A549 (cell line): ENCODE data around the gene CYP2S1. TPM values are rescaled to one million over a fixed set of nuclear protein-coding genes. Genes with fewer than 3 reads are reported as not detected.

ENCODE experiments used
- ATAC-seq, 2 experiments: fragments of 200-7000 bp in 1 of 2; fragments of >200 bp in 1 of 2; cut with Nextera tagmentation in 1 of 2; cut with Tn5 transposase in 1 of 2; 3 replicates each; pipeline versions ENCODE4 v1.8.0 to v1.9.1; 2018 to 2020; ENCODE audit warnings: mild to moderate bottlenecking in 1 of 2, moderate library complexity in 1 of 2
- CTCF ChIA-PET: fragments of 300-600 bp; sonication (Branson Sonifier 250); formaldehyde crosslinking; extraction: SDS; loops from one replicate; lab custom pipeline; 2021; ENCODE audit warnings: antibody characterized with exemption, inconsistent platforms; lab: Yijun Ruan, JAX
- POLR2A ChIA-PET: fragments of 350-600 bp; formaldehyde crosslinking; extraction: SDS; loops from one replicate; lab custom pipeline; 2021; ENCODE audit warnings: antibody characterized with exemption, inconsistent platforms; lab: Yijun Ruan, JAX
- DNase-seq, 2 experiments: peaks; one replicate each; pipeline versions ENCODE4 v3.0.0 to v3.0.0-alpha.2; 2011 to 2016; ENCODE audit warnings: low read depth in 1 of 2, low spot score in 1 of 2
- FAIRE-seq: peaks from 2 replicates; lab custom pipeline; 2011; peaks lifted over from hg19 to GRCh38; lab: Jason Lieb, UNC
- H3K27ac ChIP-seq, 2 experiments: fragments of >200 bp; sonication (Bioruptor Twin); formaldehyde crosslinking; 3 replicates each; pipeline ENCODE4 v1.5.1; 2016 to 2017
- H3K4me1 ChIP-seq: fragments of >200 bp; sonication (Bioruptor Twin); formaldehyde crosslinking; 3 replicates; pipeline ENCODE4 v1.6.1; 2016
- H3K4me2 ChIP-seq: fragments of >200 bp; sonication (Bioruptor Twin); formaldehyde crosslinking; 3 replicates; pipeline ENCODE4 v1.6.1; 2016
- H3K4me3 ChIP-seq: fragments of >200 bp; sonication (Bioruptor Twin); formaldehyde crosslinking; 3 replicates; pipeline ENCODE4 v1.5.1; 2016
- H3K9me3 ChIP-seq: fragments of >200 bp; sonication (Bioruptor Twin); formaldehyde crosslinking; 3 replicates; pipeline ENCODE4 v1.6.1; 2016
- CBX2 ChIP-seq: fragments of 200-600 bp; sonication (generic); IDR thresholded peaks from 2 replicates; pipeline ENCODE4 v1.6.1; 2016; ENCODE audit warnings: low read depth, mild to moderate bottlenecking, borderline replicate concordance
- CTCF ChIP-seq: fragments of >200 bp; sonication (Bioruptor Twin); formaldehyde crosslinking; IDR thresholded peaks from 3 replicates; pipeline ENCODE4 v1.5.1; 2016
- EP300 ChIP-seq, 2 experiments: fragments of >200 bp; sonication (Bioruptor Twin); formaldehyde crosslinking; IDR thresholded peaks; 2 replicates in 1 of 2; 3 replicates in 1 of 2; pipeline ENCODE4 v1.6.1; 2016 to 2017
- FOSL2 ChIP-seq, 2 experiments: fragments of 450-650 bp in 1 of 2; fragments of >200 bp in 1 of 2; sonication (Bioruptor Twin) in 1 of 2; formaldehyde crosslinking; IDR thresholded peaks; 2 replicates each; pipeline versions ENCODE4 v1.5.0 to v1.6.1; 2016 to 2020; ENCODE audit warnings: mild to moderate bottlenecking in 1 of 2, moderate library complexity in 1 of 2
- HEYL ChIP-seq: fragments of 250-450 bp; sonication (Bioruptor Pico); IDR thresholded peaks from 2 replicates; pipeline ENCODE4 v1.8.0; 2021; ENCODE audit warnings: mild to moderate bottlenecking, moderate library complexity
- JUNB ChIP-seq: fragments of >200 bp; sonication (Bioruptor Twin); formaldehyde crosslinking; IDR thresholded peaks from 2 replicates; pipeline ENCODE4 v1.6.1; 2016
- MAZ ChIP-seq: fragments of 150-350 bp; IDR thresholded peaks from 2 replicates; pipeline ENCODE4 v1.6.1; 2014; ENCODE audit warnings: antibody characterized with exemption, low read depth, low read length, borderline replicate concordance
- MYC ChIP-seq: IDR thresholded peaks from 2 replicates; pipeline ENCODE4 v1.6.1; 2012; ENCODE audit warnings: mild to moderate bottlenecking, inconsistent platforms, low read length, improper control_type of control experiment, borderline replicate concordance
- PBX3 ChIP-seq: IDR thresholded peaks from 2 replicates; pipeline ENCODE4 v1.6.1; 2012
- POLR2A ChIP-seq: IDR thresholded peaks from 2 replicates; pipeline ENCODE4 v1.6.1; 2012; ENCODE audit warnings: mild to moderate bottlenecking, low read length
- REST ChIP-seq: fragments of 200-600 bp; sonication (generic); IDR thresholded peaks from 2 replicates; pipeline ENCODE4 v1.6.1; 2016; ENCODE audit warnings: antibody characterized with exemption, mild to moderate bottlenecking, moderate library complexity
- SMC3 ChIP-seq: fragments of >200 bp; sonication (Bioruptor Twin); formaldehyde crosslinking; IDR thresholded peaks from 3 replicates; pipeline ENCODE4 v1.6.1; 2018; ENCODE audit warnings: inconsistent platforms
- ZC3H11A ChIP-seq: fragments of 450-650 bp; IDR thresholded peaks from 2 replicates; pipeline ENCODE4 v1.6.1; 2014; ENCODE audit warnings: antibody characterized with exemption, mild to moderate bottlenecking
- ZFP36 ChIP-seq: fragments of 450-650 bp; IDR thresholded peaks from 2 replicates; pipeline ENCODE4 v1.6.1; 2014; ENCODE audit warnings: borderline replicate concordance; ENCODE audit not compliant: partially characterized antibody
- ZNF302 ChIP-seq: fragments of 250-450 bp; sonication (Bioruptor Pico); IDR thresholded peaks from 2 replicates; pipeline ENCODE4 v1.9.0; 2021; ENCODE audit warnings: inconsistent platforms, mild to moderate bottlenecking, moderate library complexity
- WGBS: methylation state at CpG from one replicate; pipeline ENCODE4 v1.1.6; 2017; ENCODE audit errors: missing lambda C conversion rate; 5-methylcytosine and 5-hydroxymethylcytosine counted together
- polyA plus RNA-seq, 4 experiments: library from polyadenylated mRNA; depleted of rRNA in 3 of 4; stranded (reverse); fragments of >200 nt; fragmentation: RNase III in 1 of 4; extraction: RNeasy Plus Mini Kit Qiagen cat#74134 plus additional on column Dnase treatment in 1 of 4; gene quantifications; 2 replicates in 3 of 4; 3 replicates in 1 of 4; pipeline ENCODE4 v1.2.3, GENCODE V29; 2011 to 2017
- TF ChIP-seq, protein P1 (sequence below): fragments of 150-350 bp; IDR thresholded peaks from 2 replicates; pipeline ENCODE4 v1.6.1; 2014; ENCODE audit warnings: low read depth, mild to moderate bottlenecking, low read length

The CYP2S1 gene
- polyA plus RNA-seq, 2 of the 4 experiments (the other 2 are of a cell fraction), result 8.6 to 28.1 TPM

- H3K27ac ChIP-seq, result no peak overlapping the region
- no peak for FAIRE-seq
- no peak overlapping the region for H3K4me2 ChIP-seq
- H3K9me3 ChIP-seq, result no peaks in the 10 kb centered on the region
- no peak for DNase-seq
- 95% methylated on average over 6 of the region's 6 CpGs for WGBS
- CTCF ChIA-PET, result interaction anchor here (1.0 to 27.6 kb wide), 7 partner anchors 6 to 55 kb away, joined by 3 to 1023 read pairs (median 11); partner anchors contain the start of genes AXL, CYP2S1 and HNRNPUL1
- TF ChIP-seq ZFP36, result peak; percentile 56
- TF ChIP-seq CBX2, result no peak
- no peak for TF ChIP-seq HEYL (CRISPR knock-in tag)
- no peaks in the 10 kb centered on the region for H3K4me1 ChIP-seq
- ATAC-seq, result no peak; a peak in 1 of 6 replicates
- POLR2A ChIA-PET, result no interaction called here
- H3K4me3 ChIP-seq, result no peak overlapping the region
These were observed 60.6 kb downstream of the CYP2S1 start for GRCh38 chr19:41253660-41254059.

DNA sequence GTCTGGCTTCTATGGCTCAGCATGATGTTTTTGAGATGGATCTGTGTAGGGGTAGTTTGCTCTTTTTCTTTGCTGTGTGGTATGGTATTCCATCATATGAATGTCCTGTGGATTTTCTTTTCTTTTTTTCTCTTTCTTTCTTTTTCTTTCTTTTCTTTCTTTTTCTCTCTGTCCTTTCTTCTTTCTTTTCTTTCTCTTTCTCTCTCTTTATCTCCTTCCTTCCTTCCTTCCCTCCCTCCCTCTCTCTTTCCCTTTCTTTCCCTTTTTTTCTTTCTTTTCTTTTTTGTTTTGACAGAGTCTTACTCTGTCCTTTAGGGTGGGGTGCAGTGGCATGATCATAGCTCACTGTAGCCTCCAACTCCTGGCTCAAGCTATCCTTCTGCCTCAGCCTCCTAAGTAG is 62.2 kb downstream of the CYP2S1 start:
- Histone ChIP-seq H3K4me2 (no peak overlapping the region), H3K4me1 (no peaks in the 10 kb centered on the region), H3K27ac (no peak overlapping the region), H3K4me3 (no peak overlapping the region)
- CTCF ChIA-PET, result interaction anchor here (0.6 to 27.6 kb wide), 11 partner anchors 7 to 592 kb away, joined by 3 to 1023 read pairs (median 5); partner anchors contain the start of genes AXL and CYP2S1
- FAIRE-seq, result peak; percentile 93
- no peak for TF ChIP-seq SMC3
- no peak for TF ChIP-seq EP300 (IDR thresholded peaks at IDR 0.05)
- TF ChIP-seq FOSL2 (IDR thresholded peaks at IDR 0.05), result no peak
- TF ChIP-seq FOSL2 (CRISPR knock-in tag; IDR thresholded peaks at IDR 0.05), result no peak
- no peak for TF ChIP-seq MYC
- no peak for TF ChIP-seq ZNF302 (CRISPR knock-in tag)
- TF ChIP-seq CTCF, result no peak
- TF ChIP-seq, protein P1, sequence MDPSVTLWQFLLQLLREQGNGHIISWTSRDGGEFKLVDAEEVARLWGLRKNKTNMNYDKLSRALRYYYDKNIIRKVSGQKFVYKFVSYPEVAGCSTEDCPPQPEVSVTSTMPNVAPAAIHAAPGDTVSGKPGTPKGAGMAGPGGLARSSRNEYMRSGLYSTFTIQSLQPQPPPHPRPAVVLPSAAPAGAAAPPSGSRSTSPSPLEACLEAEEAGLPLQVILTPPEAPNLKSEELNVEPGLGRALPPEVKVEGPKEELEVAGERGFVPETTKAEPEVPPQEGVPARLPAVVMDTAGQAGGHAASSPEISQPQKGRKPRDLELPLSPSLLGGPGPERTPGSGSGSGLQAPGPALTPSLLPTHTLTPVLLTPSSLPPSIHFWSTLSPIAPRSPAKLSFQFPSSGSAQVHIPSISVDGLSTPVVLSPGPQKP, result no peak
- no peak for TF ChIP-seq ZC3H11A
- no peak for TF ChIP-seq PBX3
- TF ChIP-seq REST, result no peak
- no peak for TF ChIP-seq MAZ
- TF ChIP-seq POLR2A, result no peak
- no peak for TF ChIP-seq JUNB
- no peak for TF ChIP-seq ZFP36
- TF ChIP-seq, all 56 proteins: peak for 0
- no peak for ATAC-seq
- no peaks in the 10 kb centered on the region for H3K9me3 ChIP-seq
- POLR2A ChIA-PET, result interaction anchor here (0.6 to 1.2 kb wide), 3 partner anchors 10 to 105 kb away, joined by 3 to 4 read pairs (median 3); no protein-coding TSS in a partner anchor
- DNase-seq, result no peak

Other genes starting within 250 kb of the CYP2S1 start
- 0.04 TPM in 1 of 2 replicates, not detected in the other for gene CYP2B6, start 201.9 kb upstream of the CYP2S1 start, polyA plus RNA-seq (2011; rRNA removed)
- not detected in 3 replicates for gene CYP2B6, start 201.9 kb upstream of the CYP2S1 start, polyA plus RNA-seq (2017; fragmentation: RNase III; extraction: RNeasy Plus Mini Kit Qiagen cat#74134 plus additional on column Dnase treatment)
- gene CYP2A13, start 104.8 kb upstream of the CYP2S1 start, polyA plus RNA-seq (2011; rRNA removed), result not detected in 2 replicates
- gene CYP2A13, start 104.8 kb upstream of the CYP2S1 start, polyA plus RNA-seq (2017; fragmentation: RNase III; extraction: RNeasy Plus Mini Kit Qiagen cat#74134 plus additional on column Dnase treatment), result not detected in 3 replicates
- gene CYP2F1, start 78.8 kb upstream of the CYP2S1 start, polyA plus RNA-seq (2011; rRNA removed), result not detected in 2 replicates
- gene CYP2F1, start 78.8 kb upstream of the CYP2S1 start, polyA plus RNA-seq (2017; fragmentation: RNase III; extraction: RNeasy Plus Mini Kit Qiagen cat#74134 plus additional on column Dnase treatment), result not detected in 3 replicates
- gene AXL, start 26.0 kb downstream of the CYP2S1 start, polyA plus RNA-seq (2011; rRNA removed), result 60.1 and 60.3 TPM in 2 replicates
- gene AXL, start 26.0 kb downstream of the CYP2S1 start, polyA plus RNA-seq (2017; fragmentation: RNase III; extraction: RNeasy Plus Mini Kit Qiagen cat#74134 plus additional on column Dnase treatment), result 45.4 to 69.4 TPM (median 47.8 TPM) in 3 replicates
- 89.5 and 117 TPM in 2 replicates for gene HNRNPUL1, start 71.2 kb downstream of the CYP2S1 start, polyA plus RNA-seq (2011; rRNA removed)
- 272 to 278 TPM (median 273 TPM) in 3 replicates for gene HNRNPUL1, start 71.2 kb downstream of the CYP2S1 start, polyA plus RNA-seq (2017; fragmentation: RNase III; extraction: RNeasy Plus Mini Kit Qiagen cat#74134 plus additional on column Dnase treatment)
- gene CCDC97, start 117.0 kb downstream of the CYP2S1 start, polyA plus RNA-seq (2011; rRNA removed), result 18.7 and 21.4 TPM in 2 replicates
- 26.8 to 29.2 TPM (median 27.6 TPM) in 3 replicates for gene CCDC97, start 117.0 kb downstream of the CYP2S1 start, polyA plus RNA-seq (2017; fragmentation: RNase III; extraction: RNeasy Plus Mini Kit Qiagen cat#74134 plus additional on column Dnase treatment)
- 6.0 and 13.2 TPM in 2 replicates for gene TGFB1, start 160.7 kb downstream of the CYP2S1 start, polyA plus RNA-seq (2011; rRNA removed)
- 63.4 to 86.4 TPM (median 83.2 TPM) in 3 replicates for gene TGFB1, start 160.7 kb downstream of the CYP2S1 start, polyA plus RNA-seq (2017; fragmentation: RNase III; extraction: RNeasy Plus Mini Kit Qiagen cat#74134 plus additional on column Dnase treatment)
- 17.5 and 19.6 TPM in 2 replicates for gene B9D2, start 170.9 kb downstream of the CYP2S1 start, polyA plus RNA-seq (2011; rRNA removed)
- gene B9D2, start 170.9 kb downstream of the CYP2S1 start, polyA plus RNA-seq (2017; fragmentation: RNase III; extraction: RNeasy Plus Mini Kit Qiagen cat#74134 plus additional on column Dnase treatment), result 22.5 to 26.1 TPM (median 24.4 TPM) in 3 replicates
- 5.2 and 6.8 TPM in 2 replicates for gene TMEM91, start 183.3 kb downstream of the CYP2S1 start, polyA plus RNA-seq (2011; rRNA removed)
- 3.7 to 4.6 TPM (median 4.0 TPM) in 3 replicates for gene TMEM91, start 183.3 kb downstream of the CYP2S1 start, polyA plus RNA-seq (2017; fragmentation: RNase III; extraction: RNeasy Plus Mini Kit Qiagen cat#74134 plus additional on column Dnase treatment)
- gene EXOSC5, start 204.1 kb downstream of the CYP2S1 start, polyA plus RNA-seq (2011; rRNA removed), result 63.7 and 72.3 TPM in 2 replicates
- gene EXOSC5, start 204.1 kb downstream of the CYP2S1 start, polyA plus RNA-seq (2017; fragmentation: RNase III; extraction: RNeasy Plus Mini Kit Qiagen cat#74134 plus additional on column Dnase treatment), result 99.0 to 109 TPM (median 103 TPM) in 3 replicates
- 42.9 and 43.9 TPM in 2 replicates for gene BCKDHA, start 204.6 kb downstream of the CYP2S1 start, polyA plus RNA-seq (2011; rRNA removed)
- 39.2 to 46.4 TPM (median 44.4 TPM) in 3 replicates for gene BCKDHA, start 204.6 kb downstream of the CYP2S1 start, polyA plus RNA-seq (2017; fragmentation: RNase III; extraction: RNeasy Plus Mini Kit Qiagen cat#74134 plus additional on column Dnase treatment)
- not detected in 2 replicates for gene B3GNT8, start 234.2 kb downstream of the CYP2S1 start, polyA plus RNA-seq (2011; rRNA removed)
- gene B3GNT8, start 234.2 kb downstream of the CYP2S1 start, polyA plus RNA-seq (2017; fragmentation: RNase III; extraction: RNeasy Plus Mini Kit Qiagen cat#74134 plus additional on column Dnase treatment), result 0.11 to 0.20 TPM in 2 of 3 replicates, not detected in the other
- 128 and 132 TPM in 2 replicates for gene DMAC2, start 246.7 kb downstream of the CYP2S1 start, polyA plus RNA-seq (2011; rRNA removed)
- gene DMAC2, start 246.7 kb downstream of the CYP2S1 start, polyA plus RNA-seq (2017; fragmentation: RNase III; extraction: RNeasy Plus Mini Kit Qiagen cat#74134 plus additional on column Dnase treatment), result 155 to 161 TPM (median 158 TPM) in 3 replicates
- 0.24 and 0.26 TPM in 2 replicates for gene ERICH4, start 249.9 kb downstream of the CYP2S1 start, polyA plus RNA-seq (2011; rRNA removed)
- gene ERICH4, start 249.9 kb downstream of the CYP2S1 start, polyA plus RNA-seq (2017; fragmentation: RNase III; extraction: RNeasy Plus Mini Kit Qiagen cat#74134 plus additional on column Dnase treatment), result 0.10 TPM in 1 of 3 replicates, not detected in the others